Endometrial microvascular endothelial cells (primary cell): Measurements from ENCODE around the gene PIK3CD. TPM values are rescaled to one million over a fixed set of nuclear protein-coding genes. Genes with fewer than 3 reads are reported as not detected.

ENCODE experiments used
- in situ Hi-C: cut with HindIII; loops from 2 replicates; pipeline ENCODE4 v1.10.0; 2017; ENCODE audit warnings: low sequenced_read_pairs, low pct_unique_long_range_greater_than_20kb; ENCODE audit errors: inconsistent ontology term
- total RNA-seq: library from RNA; depleted of rRNA; stranded (reverse); fragments of >200 nt; gene quantifications from one replicate; pipeline ENCODE4 v1.2.3, GENCODE V29; 2015; ENCODE audit errors: inconsistent ontology term

PIK3CD gene
- total RNA-seq, 1 donor from 2014 or later, result 9.1 TPM

GRCh38 chr1:9676815-9677393 is 25.4 kb downstream of the PIK3CD start:
- in situ Hi-C loops, result no loop called here

DNA sequence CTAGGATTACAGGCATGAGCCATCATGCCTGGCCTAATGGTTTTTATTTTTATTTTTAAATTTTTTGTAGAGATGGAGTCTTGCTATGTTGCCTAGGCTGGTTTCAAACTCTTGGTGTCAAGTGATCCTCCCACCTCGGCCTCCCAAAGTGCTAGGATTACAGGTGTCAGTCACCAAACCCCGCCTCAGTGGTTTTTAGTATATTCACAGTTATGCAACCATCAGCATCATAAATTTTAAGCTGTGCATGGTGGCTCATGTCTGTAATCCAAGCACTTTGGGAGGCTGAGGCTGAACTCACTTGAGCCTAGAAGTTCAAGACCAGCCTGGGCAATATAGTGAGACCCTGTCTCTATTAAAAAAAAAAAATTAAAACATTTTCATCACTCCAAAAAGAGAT is 28.6 kb downstream of the PIK3CD start:
- in situ Hi-C loops, result no loop called here

GRCh38 chr1:9680828-9681227 is 29.3 kb downstream of the PIK3CD start:
- in situ Hi-C loops, result no loop called here

DNA sequence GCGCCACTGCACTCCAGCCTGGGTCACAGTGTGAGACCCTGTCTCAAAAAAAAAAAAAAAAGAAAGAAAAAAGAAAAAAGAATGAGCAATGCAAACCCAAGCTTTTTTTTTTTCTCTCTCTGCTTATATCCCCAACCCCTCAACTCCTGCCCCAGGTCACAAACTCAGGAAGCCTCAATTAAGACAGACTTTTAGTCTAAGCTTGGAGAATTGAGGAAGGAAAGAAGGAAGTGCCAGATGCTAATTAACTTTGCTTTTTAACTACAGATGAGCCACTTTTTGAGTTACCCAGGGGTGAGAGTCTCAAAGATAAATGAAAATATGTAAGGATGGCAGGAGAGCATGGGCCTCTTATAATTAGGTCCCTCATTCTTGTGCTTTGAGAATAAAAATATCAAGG is 33.3 kb downstream of the PIK3CD start:
- in situ Hi-C loops, result no loop called here

GRCh38 chr1:9687120-9687873 is 35.8 kb downstream of the PIK3CD start:
- in situ Hi-C loops, result no loop called here

- in situ Hi-C loops, result no loop called here
Measured at GRCh38 chr1:9687874-9688582, 36.5 kb downstream of the PIK3CD start.

- in situ Hi-C loops, result no loop called here
Measured at GRCh38 chr1:9688599-9688998, 37.1 kb downstream of the PIK3CD start.

- in situ Hi-C loops, result no loop called here
Measured at GRCh38 chr1:9689011-9689706, 37.6 kb downstream of the PIK3CD start.

DNA sequence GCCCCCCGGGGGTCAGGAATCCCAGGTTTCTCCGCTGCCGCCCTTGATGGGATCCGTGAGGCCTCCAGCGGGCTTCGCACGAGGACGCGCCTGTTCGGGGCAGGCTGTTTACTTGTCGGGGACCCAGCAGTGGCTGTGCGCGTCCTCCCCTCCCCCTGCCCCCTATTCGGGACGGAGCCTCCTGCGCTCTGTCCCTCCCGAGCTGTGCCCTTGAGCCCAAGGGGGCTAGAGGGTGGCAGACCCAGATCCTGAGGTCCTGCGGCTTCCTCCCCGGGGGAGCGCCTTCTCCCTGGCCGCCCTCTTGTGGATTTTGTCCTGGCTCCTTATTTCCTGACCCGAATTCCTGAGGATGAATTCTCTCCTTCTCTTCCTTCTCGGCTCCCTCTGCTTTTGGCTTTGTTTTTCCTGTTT is 38.4 kb downstream of the PIK3CD start:
- in situ Hi-C loops, result no loop called here

- in situ Hi-C loops, result no loop called here
Measured at GRCh38 chr1:9690440-9691107, 39.0 kb downstream of the PIK3CD start.

DNA sequence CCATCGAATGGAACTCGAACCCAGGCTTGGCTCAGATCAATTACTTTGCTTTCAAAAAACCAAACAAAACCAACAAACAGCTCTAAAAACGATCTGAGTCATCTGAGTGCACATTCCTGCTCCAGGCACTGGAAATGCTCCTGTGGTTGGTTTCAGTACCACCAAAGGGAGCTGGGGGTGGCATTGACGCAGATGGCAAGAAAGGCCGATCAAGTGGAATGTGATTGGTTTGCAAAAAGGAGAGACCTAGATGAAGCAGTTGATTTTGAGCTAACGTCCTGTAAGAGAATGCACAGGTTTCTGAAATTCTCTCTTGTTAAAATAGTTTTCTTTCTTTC is 39.5 kb downstream of the PIK3CD start:
- in situ Hi-C loops, result no loop called here

DNA sequence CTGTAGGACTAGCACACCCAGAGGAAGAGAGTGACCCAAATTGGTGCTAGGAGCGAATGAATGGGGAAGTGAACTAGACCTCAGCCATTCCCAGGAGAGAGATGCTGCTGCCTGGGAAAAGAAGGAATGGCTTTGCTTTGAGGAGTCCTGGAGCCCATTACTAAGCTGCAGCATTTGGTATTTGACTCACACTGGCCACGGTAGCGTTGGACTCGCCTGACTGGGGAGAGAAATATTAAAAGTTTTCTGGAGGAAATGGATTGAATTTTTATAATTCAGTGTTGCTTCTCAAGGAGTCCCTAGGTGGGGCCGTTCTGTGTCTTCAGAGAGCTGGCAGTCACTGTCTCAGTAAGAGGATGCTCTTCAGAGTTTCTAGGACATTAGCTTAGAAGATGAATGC is 40.2 kb downstream of the PIK3CD start:
- in situ Hi-C loops, result no loop called here

DNA sequence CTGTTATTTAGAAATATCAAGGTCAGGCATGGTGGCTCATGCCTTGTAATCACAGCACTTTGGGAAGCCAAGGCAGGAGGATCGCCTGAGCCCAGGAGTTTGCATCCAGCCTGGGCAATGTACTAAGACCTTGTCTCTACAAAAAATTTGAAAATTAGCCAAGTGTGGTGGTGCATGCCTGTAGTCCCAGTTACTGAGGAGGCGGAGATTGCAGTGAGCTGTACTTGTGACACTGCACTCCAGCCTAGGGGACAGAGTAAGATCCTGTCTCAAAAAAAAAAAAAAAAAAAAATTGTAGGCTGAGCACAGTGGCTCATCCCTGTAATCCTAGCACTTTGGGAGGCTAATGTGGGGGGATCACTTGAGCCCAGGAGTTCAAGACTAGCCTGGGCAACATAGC is 45.3 kb downstream of the PIK3CD start:
- in situ Hi-C loops, result no loop called here

GRCh38 chr1:9699361-9699760 is 47.8 kb downstream of the PIK3CD start:
- in situ Hi-C loops, result no loop called here

GRCh38 chr1:9700340-9700739 is 48.8 kb downstream of the PIK3CD start:
- in situ Hi-C loops, result no loop called here

DNA sequence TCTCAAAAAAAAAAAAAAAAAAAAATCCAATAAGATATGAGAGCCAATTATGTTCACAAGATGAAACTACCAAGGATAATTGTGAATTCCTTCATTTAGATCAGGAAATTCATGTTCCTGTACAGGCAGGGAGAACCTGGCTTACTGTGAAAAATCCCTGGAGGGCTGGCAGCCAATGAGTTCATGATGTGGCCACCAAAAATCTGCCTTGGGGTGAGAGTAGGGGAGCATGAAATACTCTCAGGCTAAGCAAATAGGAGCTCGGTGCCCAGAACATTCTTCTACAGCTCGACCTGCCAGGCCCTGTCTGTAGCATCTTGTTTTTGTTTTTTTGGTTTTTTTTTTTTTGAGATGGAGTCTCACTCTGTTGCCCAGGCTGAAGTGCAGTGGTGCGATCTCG is 50.1 kb downstream of the PIK3CD start:
- in situ Hi-C loops, result no loop called here

DNA sequence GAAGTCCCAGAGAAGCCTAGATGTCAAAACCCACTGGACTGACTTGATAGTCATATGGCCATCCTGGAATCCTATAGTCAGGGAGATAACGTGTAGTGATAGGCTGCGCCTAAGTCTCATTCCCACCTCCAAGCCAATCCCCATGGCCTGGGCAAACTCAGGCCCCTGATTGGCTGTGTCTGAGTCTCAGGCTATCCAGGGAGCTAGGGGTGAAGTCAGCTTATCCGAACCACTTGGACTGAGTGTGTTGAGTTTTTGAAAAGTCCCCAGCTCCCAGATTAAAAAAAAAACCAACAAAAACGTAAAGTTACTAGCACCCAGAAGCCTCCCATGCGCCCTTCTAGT is 51.6 kb downstream of the PIK3CD start:
- in situ Hi-C loops, result no loop called here

- in situ Hi-C loops, result no loop called here
Measured at GRCh38 chr1:9703681-9704080, 52.1 kb downstream of the PIK3CD start.

DNA sequence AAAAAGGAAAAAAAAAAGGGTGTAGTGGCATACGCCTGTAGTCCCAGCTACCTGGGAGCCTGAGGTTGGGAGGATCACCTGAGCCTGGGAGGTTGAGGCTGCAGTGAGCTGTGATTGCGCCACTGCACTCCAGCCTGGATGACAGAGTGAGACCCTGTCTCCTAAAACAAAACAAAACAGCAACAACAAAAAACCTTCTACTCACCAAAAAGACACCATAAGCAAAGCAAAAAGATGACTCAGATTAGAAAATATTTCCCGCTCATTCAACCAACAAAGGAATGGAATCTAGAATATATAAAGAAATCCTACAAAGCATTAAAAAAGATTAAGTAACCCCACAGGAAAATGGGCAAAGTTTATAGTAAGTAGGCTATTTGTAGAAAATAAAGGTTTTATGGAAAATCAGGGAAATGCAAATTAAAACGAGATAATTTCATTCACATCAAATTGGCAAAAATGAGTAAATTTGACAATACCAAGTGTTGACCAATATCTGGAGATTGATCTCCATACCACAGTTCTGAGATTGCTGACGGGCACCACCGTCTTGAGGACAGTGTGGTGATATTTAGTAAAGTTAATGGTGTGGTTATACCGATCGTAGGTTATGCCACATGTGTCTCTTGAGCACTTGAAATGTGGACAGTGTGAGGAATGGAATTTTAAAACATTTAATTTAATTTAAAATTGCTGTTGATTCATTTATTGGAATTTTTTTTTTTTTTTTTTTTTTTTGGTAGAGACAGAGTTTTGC is 54.0 kb downstream of the PIK3CD start:
- in situ Hi-C loops, result no loop called here
